GF-D8 (cell line): ENCODE results near the gene DTHD1.

ENCODE experiments used
- DNase-seq: peaks from one replicate; lab custom pipeline; 2025; lab: John Stamatoyannopoulos, UW

DTHD1 gene

DNA sequence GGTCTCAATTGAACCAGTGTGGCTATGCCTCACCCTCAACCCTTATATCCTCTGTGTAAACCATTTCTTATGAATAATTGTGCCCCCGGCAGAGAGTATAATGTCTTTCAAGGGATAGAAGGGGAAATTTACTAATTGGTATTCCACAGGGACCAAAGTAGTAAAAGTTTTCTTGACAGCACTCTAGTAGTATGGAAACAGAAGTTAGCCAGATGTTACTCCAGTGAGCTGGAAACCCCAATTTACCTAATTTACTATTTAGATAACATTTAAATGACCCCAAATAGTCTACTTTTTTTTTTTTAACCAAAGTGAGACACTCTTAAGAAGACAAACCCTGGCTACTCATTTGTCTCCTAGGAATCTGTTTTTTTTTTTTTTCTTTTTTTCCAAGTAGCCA is 32.3 kb downstream of the DTHD1 start:
- no peak for DNase-seq

DNA sequence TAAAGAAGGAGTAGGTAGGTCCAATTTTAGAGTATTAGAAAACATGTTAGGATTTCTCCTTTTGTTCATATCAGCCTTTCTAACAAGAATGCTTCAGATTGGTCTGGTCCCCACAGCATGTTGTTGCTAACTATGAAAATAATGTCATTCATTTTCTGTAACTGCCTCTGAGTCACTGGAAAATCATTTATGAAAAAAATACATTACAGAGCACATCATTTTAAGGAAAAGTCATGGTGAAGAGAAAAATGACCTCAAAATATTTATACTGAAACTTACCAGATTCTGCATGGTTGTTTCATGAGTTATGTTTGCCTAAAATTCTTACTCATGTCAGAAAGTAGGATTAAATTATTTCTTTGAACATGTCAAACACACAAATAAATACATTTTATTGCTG is 35.2 kb downstream of the DTHD1 start:
- no peak for DNase-seq

DNA sequence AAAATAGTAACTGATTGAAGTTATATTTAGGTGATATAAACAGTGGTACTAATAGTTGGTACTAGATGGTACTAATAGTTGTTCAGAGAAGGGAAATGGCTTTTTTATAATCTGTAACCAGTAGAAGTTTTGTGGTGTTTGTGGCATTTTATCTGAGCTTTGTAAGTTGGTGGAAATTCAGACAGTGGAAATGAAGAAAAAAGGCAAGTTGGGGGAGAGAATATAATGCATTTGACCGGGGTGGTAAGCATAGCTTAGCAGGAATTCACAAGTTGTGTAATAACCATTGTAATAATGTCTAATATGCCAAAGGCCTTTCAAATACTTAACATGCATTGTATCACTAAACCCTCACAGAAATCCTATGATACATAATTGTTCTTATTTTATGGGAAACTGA is 36.3 kb downstream of the DTHD1 start:
- no peak for DNase-seq

DNA sequence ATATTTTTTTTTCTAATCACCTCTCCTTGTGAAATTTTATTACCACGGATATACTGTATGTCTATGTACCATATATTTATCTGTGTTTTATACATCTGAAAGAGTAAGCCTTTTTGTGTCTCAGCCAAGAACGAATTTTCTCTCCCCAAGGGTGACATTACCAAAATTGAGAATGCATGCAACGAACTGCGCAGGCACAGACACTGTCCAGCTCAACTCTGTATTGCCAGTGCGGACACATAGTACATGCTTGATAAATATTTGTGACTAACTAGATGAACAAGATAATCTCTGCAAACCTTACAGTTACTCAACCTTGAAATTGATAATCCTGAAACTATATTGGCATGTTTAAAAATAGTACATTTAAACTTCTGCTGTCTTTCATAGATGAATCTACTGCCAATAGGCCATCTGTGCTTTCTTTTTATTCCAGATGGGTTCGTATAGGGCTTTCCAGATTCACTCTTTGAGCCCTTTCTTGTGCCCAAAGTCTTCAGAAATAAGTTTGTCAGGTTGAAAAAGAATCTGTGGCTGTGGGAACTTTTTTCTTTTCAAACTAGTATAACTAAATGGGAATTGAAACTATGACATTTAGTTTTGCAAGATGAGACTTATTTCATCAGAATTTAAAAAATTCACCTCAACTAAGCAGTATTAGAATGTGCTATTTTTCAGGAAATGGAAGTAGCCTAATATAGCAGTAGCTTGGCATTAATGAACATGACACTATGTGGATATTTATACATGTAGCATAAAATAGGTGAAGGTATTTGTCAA is 38.9 kb downstream of the DTHD1 start:
- no peak for DNase-seq

DNA sequence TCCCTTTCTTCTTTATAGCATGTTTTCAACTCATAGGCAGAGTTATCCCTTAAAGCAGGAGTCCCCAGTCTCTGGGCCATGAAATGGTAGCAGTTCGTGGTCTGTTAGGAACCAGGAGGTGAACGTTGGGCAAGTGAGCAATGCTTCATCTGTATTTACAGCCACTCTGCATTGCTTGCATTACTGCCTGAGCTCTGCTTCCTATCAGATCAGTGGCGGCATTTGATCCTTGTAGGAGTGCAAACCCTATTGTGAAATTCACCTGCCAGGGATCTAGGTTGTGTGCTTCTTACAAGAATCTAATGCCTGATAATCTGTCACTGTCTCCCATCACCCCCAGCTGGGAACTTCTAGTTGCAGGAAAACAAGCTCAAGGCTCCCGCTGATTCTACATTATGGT is 39.8 kb downstream of the DTHD1 start:
- no peak for DNase-seq

DNA sequence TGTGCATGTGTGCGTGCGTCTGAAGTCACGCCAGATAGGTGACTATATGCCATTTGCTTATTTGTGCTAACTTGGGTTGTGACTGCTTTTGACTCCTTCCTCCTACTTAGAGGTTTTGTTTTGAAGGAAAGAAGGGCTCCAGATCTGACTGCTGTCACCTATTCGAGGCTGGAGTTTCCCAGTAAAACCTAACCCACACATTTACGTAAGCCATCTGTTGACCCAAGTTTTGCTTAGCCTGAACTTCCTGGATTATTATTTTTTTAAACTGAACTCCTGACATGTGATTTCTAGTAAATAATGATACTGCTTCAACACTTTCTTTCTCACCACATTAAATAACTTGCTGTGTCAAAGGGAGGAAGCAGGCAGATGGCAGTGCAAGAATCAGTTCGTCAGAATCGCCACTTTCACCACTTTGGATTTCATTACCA is 41.5 kb downstream of the DTHD1 start:
- DNase-seq, result no peak

DNA sequence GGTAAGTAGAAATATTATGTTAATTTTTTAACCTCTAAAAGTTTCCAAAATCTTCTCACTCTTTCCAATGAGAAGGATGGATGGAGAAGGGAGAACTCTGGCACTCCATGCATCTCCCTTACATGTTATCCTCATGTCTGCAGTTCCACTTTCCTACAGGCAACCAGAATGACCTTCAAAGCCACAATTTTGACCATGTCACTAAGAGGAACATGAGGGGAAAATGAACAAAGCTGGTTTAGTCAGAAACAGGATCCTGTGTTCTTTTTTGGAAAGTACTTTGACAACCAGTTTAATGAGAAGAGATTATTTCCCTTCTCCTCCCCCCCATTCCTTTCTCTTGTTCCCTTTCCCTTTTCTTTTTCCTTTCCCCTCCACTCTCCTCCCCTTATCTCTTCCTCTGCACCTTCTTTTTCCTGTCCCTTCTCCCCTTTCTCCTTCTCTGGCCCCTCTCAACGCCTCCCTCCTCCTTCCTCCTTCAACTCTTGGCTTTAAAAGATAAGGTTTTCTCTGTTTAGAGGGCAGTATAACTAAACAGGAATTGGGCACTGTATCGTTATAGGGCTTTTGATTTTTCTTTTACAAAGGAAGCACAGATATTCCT is 42.5 kb downstream of the DTHD1 start:
- DNase-seq, result no peak

DNA sequence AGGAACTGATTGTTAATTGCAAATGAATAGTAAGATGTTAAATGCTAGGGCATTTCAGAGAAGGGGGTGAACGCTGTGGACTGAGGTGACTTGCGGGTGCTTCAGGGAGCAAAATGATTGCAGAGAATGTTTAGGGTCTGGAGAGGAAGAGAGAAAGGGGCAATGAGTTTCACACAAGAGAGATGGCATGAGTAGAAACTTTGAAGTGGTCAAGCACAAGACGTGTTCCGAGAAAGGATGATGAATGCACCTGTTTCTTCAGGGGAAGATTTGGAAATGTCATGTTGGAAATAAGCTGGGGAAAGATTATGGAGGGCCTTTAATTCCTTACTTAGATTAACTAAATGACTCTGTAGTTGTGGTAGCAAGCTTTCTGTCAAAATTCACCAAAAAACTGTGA is 43.4 kb downstream of the DTHD1 start:
- no peak for DNase-seq

DNA sequence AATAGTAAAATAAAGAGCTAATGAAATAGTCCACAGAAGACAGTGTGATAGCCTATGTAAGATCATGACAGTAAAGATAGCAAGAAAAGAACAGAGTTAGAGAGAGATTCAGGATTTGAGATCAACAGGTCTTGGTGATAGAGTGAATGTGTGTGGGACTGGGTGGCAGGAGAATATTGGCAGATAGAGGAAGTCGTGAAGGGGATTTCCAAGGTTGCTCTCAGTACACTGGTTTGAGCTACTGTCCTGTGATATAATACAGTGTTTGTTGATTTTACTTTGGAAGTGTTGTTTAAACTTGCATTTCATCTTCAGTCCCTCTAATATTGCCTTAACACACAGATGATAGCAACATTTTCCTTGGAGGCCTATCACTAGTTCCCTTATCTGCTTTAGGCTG is 44.1 kb downstream of the DTHD1 start:
- DNase-seq, result no peak

DNA sequence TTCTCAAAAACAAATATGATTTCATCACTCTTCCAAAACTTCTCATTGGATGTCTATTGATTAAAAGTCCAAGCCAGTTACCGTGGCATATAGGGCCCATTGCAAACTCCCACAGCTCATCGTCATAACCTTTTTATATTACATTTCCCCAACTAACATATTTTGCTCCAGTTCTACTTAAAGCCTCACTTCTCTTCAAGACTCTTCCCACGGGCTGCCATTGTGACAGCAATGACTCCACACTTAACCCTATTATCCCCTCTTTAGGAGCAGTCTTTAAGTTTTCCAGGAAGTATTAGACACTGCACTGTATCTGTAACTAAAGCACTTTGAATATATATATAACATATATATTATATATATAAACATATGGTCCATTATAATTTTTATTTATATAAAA is 44.5 kb downstream of the DTHD1 start:
- DNase-seq, result no peak

DNA sequence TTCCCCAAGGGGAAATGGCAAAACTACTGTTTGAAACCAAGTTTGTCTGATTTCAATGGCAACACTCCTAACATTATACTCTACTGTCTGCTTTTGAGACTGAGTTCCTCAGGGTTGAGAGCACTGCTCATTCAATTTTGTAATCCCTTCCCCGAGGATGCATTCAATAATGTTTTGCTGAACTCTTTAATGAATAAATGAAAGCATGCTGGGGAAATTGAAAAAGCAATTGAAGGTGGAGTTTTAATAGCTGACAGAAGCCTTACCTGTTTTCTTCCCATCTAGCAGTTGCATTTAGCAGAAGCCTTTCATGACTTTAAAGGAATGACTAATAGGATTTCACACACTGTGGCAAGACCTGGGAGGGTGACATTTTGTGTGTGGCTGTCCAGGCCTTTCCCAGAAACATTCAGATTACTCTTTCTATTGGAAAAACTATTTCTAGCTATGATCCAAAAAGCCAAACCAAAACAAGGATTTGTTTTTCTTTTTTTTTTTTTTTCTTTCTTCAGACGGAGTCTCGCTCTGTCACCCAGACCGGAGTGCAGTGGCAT is 45.1 kb downstream of the DTHD1 start:
- no peak for DNase-seq

DNA sequence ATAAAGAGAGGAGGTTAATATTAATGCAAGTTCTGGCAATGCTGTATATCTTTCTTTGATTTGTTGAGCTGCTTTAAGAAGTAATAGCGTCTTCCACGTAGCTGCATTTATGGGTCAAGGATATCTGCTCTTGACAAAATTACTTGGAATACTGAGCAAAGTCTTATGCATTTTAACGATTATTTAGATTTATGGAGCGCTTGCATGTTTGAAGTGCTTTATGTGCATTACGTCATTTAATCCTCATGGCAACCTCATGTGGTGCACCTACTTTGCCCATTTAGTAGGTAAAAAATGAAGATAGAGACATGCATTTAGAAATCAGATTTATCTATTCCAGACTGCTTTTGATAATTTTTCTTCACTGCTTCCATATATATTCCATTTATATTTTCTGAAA is 46.0 kb downstream of the DTHD1 start:
- DNase-seq, result no peak

DNA sequence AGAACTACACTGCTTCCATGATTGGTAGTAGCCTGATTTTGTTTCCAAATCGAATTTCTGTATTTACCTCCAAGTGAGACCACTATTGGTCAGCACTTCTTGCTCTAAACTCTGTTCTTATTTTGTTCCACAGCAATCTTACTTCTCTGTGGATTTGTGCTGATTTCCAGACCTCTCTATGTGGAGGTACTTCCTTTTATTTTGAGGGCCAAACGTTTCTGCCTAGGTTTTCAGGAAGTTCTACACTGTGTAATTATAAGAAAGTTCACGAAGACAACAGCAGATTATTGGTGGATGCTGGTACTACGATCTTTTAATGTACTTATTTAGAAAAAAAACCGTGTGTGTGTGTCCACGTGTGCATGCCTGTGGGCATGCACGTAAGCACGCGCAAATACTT is 46.7 kb downstream of the DTHD1 start:
- DNase-seq, result no peak

DNA sequence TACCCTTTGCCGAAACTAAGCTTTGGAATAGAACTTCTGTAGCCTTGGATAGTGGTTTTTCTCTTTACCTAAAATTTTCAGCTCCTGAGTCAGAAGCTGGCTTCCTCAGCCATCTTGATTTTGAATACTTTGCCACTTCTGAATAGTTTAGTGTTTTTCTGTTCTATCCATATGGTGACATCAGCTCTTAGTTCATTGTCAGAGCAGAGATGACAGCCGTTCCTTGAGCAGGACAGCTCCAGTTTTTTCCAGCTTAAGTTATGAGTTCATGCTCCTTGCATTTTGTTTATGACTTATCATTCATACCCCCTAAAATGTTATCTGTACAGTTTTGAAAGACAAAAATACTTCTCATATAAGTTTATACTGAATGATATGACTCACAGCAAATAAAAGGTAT is 47.8 kb downstream of the DTHD1 start:
- DNase-seq, result no peak

DNA sequence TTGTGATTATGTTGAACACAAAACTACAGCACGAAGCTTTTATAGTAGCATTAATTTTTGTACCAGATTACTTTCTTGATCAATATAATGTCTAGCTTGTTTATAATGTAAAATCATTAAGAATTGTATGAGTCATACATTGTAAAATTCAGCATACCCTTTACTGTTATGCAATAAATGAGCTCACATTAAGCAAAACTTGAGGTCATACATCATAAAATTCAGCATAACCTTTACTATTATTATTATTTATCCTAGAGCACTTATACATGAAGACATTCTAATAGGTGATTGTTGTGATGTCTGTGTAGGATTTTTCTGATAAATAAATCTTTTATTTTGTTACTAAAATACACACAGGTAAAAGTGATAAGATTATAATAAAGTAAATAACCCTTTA is 49.4 kb downstream of the DTHD1 start:
- DNase-seq, result no peak

DNA sequence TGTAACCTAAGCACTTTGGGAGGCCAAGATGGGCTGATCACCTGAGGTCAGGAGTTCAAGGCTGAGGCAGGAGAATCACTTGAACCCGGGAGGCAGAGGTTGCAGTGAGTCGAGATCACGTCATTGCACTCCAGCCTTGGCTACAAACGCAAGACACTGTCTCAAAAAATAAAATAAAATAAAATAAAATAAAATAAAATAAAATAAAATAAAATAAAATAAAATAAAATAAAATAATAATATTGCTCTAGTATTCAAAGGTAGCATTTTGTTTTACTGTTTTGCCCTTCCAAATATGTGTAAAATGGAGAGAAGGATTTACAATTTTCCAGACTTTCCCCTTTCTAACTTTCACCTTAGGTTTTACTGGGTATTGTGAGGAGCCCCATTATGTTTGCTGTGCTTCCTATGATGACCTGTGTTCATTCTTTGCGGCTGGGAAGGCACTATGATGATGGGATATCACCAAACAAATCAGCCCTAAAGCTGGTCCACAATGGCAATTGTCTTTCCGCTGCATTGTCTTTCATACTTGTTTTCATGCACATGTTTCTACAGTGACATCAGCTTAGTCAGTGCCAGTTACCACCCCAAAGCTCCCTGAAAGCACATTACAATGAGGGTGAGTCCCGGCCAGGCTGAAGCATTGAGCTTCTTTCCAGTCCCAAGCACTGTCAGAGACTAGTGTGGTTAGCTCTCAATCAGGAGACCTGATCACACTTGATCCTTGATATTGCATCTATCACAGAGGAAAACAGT is 50.8 kb downstream of the DTHD1 start:
- no peak for DNase-seq

DNA sequence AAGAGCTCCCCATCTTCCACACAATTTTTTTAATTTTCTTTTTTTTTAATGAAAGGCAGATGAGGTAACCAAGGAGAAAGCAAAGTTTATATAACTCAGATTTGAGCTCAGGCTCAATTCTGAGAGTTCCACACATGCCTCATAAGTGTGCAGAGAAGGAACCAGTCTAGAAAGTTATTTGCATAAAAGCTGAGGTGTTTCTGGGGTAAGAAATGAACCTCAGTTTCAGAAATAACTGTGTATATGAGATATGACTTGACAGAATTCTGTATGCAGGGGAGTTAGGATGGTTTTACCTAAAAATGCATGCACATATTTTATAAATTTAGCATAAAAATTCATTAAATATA is 51.3 kb downstream of the DTHD1 start:
- no peak for DNase-seq

DNA sequence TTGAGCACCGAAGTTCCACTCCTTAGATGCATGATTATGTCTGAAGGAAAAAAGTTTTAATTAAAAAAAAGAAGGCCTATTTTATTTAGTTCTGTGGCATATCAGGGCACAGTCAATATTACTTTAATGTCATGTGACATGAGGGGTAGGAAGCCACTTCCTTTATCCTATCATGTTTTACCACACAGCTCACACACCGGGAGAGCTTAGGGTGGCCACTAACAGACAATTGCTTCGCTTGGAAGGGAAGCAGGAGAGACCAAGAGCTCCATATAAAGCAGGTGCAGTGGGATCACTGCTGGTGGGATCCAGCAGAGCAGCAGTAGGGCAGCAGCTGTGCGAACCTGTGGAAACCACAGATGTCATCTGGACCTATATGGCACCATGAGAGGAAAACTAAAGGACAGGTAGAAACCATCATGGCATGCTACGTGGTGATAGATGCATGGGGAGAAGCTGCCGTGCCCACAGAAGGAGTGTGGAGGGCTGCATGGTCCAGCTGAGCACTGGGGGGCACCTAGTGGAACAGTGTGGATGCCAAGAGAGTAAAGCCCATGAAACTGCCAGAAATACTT is 52.0 kb downstream of the DTHD1 start:
- DNase-seq, result no peak

DNA sequence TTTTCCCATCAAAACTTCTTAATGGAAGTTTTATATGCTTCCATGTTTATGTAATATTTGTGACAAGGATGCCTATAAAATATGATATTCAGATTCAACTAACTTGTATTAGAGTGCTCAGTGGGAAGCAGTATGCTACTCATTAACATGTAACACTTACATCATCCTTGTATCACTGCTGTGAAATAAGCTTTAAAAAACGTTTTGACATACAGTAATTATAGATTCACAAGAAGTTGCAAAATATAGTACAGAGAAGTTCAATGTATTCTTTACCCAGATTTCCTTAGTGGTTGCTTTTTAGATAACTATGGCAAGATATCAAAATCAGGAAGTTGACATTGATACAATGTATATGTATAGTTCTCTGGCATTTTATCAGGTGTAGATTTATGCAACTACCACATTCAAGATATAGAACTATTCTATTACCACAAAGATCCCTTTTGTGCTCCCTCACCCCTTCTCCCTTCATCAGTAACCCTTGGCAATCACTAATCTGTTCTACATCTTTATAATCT is 56.3 kb downstream of the DTHD1 start:
- peak; percentile 72 for DNase-seq

DNA sequence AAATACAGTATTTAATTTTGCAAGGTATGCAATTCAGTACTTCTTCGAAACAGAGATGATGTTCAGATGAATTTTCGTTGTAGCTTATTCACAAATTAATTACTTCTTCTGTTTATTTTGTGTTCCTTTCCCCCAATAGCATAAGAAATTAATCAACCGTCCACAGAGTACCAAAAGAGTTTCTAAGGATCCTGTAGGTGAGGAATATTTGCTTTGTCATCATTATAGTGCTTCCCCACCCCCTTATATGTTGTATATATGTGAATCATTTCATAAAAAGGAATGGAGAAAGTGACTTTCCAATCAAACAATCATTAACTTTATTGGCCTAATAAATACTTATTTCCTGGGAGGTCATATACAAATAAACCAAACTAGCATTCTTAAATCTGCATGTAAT is 57.6 kb downstream of the DTHD1 start:
- DNase-seq, result no peak

DNA sequence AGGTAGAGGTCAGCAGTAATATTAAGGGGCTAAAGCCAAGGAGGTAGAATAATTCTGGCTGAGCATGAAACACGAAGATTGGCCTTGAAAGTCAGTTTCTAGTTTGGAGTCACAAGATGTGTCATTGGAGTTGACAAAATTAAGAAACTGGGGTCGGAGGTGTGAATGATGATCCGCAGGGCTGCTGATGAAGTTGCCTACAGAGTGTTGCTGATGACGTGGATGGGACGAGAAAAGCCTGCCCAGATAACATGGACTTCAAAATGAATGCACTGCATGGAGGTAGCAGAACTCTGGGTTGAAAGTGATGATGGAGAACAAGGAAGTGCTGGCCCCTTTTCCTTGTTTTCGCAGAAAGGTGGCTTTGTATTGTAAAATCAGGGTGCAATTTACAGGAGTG is 60.5 kb downstream of the DTHD1 start:
- DNase-seq, result no peak

DNA sequence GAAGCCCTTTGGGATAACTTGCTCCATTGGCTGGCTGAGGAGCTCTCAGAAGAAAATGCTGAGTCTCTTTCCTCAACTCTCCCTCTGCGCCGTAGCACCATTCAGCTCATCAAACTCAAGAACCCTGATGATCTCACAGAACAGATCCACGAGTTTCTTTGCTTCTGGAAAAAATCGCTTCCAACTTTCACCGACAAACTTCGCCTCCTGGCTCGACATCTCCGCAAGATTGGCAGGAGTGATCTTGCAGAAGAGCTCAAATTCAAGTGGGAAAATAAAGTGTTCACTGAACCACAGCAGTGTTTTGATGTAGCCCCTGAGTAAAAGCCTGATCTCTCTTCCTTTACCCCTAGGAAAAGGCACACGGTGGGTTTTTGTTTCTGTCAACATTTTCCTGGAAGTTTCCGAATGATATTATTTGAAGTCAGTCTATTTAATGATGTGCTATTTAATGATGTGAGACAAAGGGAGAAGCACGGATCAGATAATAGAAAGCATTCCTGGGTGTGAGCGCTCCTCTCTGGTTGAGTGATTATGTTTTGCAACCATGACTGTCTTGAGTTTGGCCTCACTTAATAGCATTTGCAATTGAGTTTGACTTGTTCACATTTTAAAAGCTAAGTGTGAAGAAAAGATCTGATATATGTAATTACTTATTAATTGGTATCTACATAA is 62.2 kb downstream of the DTHD1 start:
- no peak for DNase-seq
